Fibroblast of lung (primary cell): ENCODE data around the gene SENP1. TPM values are rescaled to one million over a fixed set of nuclear protein-coding genes. Genes with fewer than 3 reads are reported as not detected.

Experiments
- DNase-seq, 2 donors: peaks; one replicate each; pipeline versions ENCODE4 v3.0.0 to v3.0.0-alpha.2; 2010; ENCODE audit warnings: low read depth in 2 of 2
- H2AFZ ChIP-seq: 2 replicates; pipeline ENCODE4 v1.5.1; 2012; ENCODE audit warnings: low read length, control low read depth, inconsistent platforms
- H3K27ac ChIP-seq: 2 replicates; pipeline ENCODE4 v1.5.1; 2011; ENCODE audit warnings: low read length, control low read depth; ENCODE audit not compliant: insufficient read depth
- H3K27me3 ChIP-seq: 2 replicates; pipeline ENCODE4 v1.5.1; 2011; ENCODE audit warnings: mild to moderate bottlenecking, low read length; ENCODE audit not compliant: control insufficient read depth, insufficient read depth
- H3K36me3 ChIP-seq: 2 replicates; pipeline ENCODE4 v1.5.1; 2011; ENCODE audit warnings: low read length; ENCODE audit not compliant: control insufficient read depth, insufficient read depth
- H3K4me1 ChIP-seq: 2 replicates; pipeline ENCODE4 v1.5.1; 2011; ENCODE audit warnings: low read length; ENCODE audit not compliant: control insufficient read depth, insufficient read depth; ENCODE audit errors: extremely low read depth
- H3K4me2 ChIP-seq: 2 replicates; pipeline ENCODE4 v1.5.1; 2011; ENCODE audit warnings: low read length, control low read depth; ENCODE audit not compliant: insufficient read depth; ENCODE audit errors: extremely low read depth
- H3K4me3 ChIP-seq, 4 experiments: fragments of 200-600 bp in 1 of 4; sonication (generic) in 1 of 4; replicated peaks in 1 of 4; 2 replicates each; pipeline ENCODE4 v1.5.1; 2011 to 2016; ENCODE audit warnings: low read length in 4 of 4, low read depth in 3 of 4, mild to moderate bottlenecking in 3 of 4, control low read depth in 2 of 4, inconsistent platforms in 1 of 4, mixed read lengths in 1 of 4; ENCODE audit not compliant: insufficient read depth in 1 of 4; ENCODE audit errors: control extremely low read depth in 1 of 4
- H3K79me2 ChIP-seq: 2 replicates; pipeline ENCODE4 v1.5.1; 2012; ENCODE audit warnings: mild to moderate bottlenecking, low read length, inconsistent platforms; ENCODE audit not compliant: control insufficient read depth, insufficient read depth
- H3K9ac ChIP-seq: 2 replicates; pipeline ENCODE4 v1.5.1; 2011; ENCODE audit warnings: mild to moderate bottlenecking, low read length, control low read depth; ENCODE audit not compliant: insufficient read depth
- H3K9me3 ChIP-seq: 2 replicates; pipeline ENCODE4 v1.5.1; 2012; ENCODE audit warnings: low read depth, low read length; ENCODE audit not compliant: control insufficient read depth, insufficient read depth
- H4K20me1 ChIP-seq: 2 replicates; pipeline ENCODE4 v1.5.1; 2011; ENCODE audit warnings: low read length; ENCODE audit not compliant: control insufficient read depth, insufficient read depth; ENCODE audit errors: extremely low read depth
- CTCF ChIP-seq, 2 donors: IDR thresholded peaks in 1 of 2; conservative IDR thresholded peaks in 1 of 2; 1 replicate in 1 of 2; 2 replicates in 1 of 2; pipeline ENCODE4 v1.5.1; 2011 to 2012; ENCODE audit warnings: low read length in 2 of 2, control low read depth in 1 of 2, inconsistent platforms in 1 of 2, low read depth in 1 of 2, mild to moderate bottlenecking in 1 of 2
- EZH2 ChIP-seq: IDR thresholded peaks from 2 replicates; pipeline ENCODE4 v1.5.1; 2012; ENCODE audit warnings: low read length, control low read depth, mild to moderate bottlenecking; ENCODE audit errors: missing control alignments
- polyA plus RNA-seq, 2 donors: library from polyadenylated mRNA; depleted of rRNA in 1 of 2; stranded (reverse) in 1 of 2; unstranded in 1 of 2; fragments of >200 nt; gene quantifications; 2 replicates each; pipeline ENCODE4 v1.2.1, GENCODE V29; 2011 to 2012; ENCODE audit warnings: missing spikeins in 1 of 2
- total RNA-seq: library from RNA; depleted of rRNA; stranded (reverse); fragments of >200 nt; gene quantifications from 2 replicates; pipeline ENCODE4 v1.2.1, GENCODE V29; 2014

The SENP1 gene
- total and polyA plus RNA-seq, 2 donors (not counting 1 experiment from before 2014, with no cell fraction given), result 14.7 to 17.9 TPM

GRCh38 chr12:48104531-48104930 lies 1.3 kb downstream of the SENP1 start:
- Histone ChIP-seq H4K20me1 (no peaks in the 10 kb centered on the region), H3K4me1 (peaks cover 4% of the 10 kb centered on the region), H3K27ac (no peak overlapping the region), H2AFZ (no peak overlapping the region), H3K4me3 (peak overlapping the region; percentile 61 to 81 (median 70)), H3K27me3 (no peaks in the 10 kb centered on the region), H3K79me2 (peaks cover 41% of the 10 kb centered on the region), H3K36me3 (no peaks in the 10 kb centered on the region), H3K9me3 (no peaks in the 10 kb centered on the region), H3K4me2 (peak overlapping the region; percentile 92), H3K9ac (no peak overlapping the region)
- DNase-seq, result no peak
- TF ChIP-seq EZH2, result no peak
- no peak for TF ChIP-seq CTCF (conservative IDR thresholded peaks at IDR 0.05 in 1 of 2, IDR thresholded peaks at IDR 0.05 in 1 of 2; ENCODE audit: low read depth in 1 of 2, low read length in 2 of 2)

- DNase-seq, result peak in 1 of 2 donors; percentile 38
- no peak overlapping the region for H3K4me2 ChIP-seq
- no peak overlapping the region for H2AFZ ChIP-seq
- H3K9ac ChIP-seq, result no peak overlapping the region
- no peaks in the 10 kb centered on the region for H3K9me3 ChIP-seq
- no peaks in the 10 kb centered on the region for H4K20me1 ChIP-seq
- no peaks in the 10 kb centered on the region for H3K4me1 ChIP-seq
- no peak for TF ChIP-seq EZH2
- TF ChIP-seq CTCF (conservative IDR thresholded peaks at IDR 0.05 in 1 of 2, IDR thresholded peaks at IDR 0.05 in 1 of 2; ENCODE audit: low read depth in 1 of 2, low read length in 2 of 2), result no peak
- H3K4me3 ChIP-seq, result no peak overlapping the region
- H3K27me3 ChIP-seq, result no peaks in the 10 kb centered on the region
- peaks cover 2% of the 10 kb centered on the region for H3K36me3 ChIP-seq
- H3K27ac ChIP-seq, result no peak overlapping the region
- H3K79me2 ChIP-seq, result no peaks in the 10 kb centered on the region
These were observed 13.3 kb downstream of the SENP1 start for GRCh38 chr12:48092611-48093010.

GRCh38 chr12:48086327-48086726 lies 19.6 kb downstream of the SENP1 start:
- Histone ChIP-seq H3K9ac (no peak overlapping the region), H3K79me2 (no peaks in the 10 kb centered on the region), H3K4me1 (no peaks in the 10 kb centered on the region), H4K20me1 (no peaks in the 10 kb centered on the region), H3K27ac (no peak overlapping the region), H3K27me3 (no peaks in the 10 kb centered on the region), H3K36me3 (peaks cover 8% of the 10 kb centered on the region), H3K9me3 (no peaks in the 10 kb centered on the region), H3K4me3 (no peak overlapping the region), H2AFZ (no peak overlapping the region), H3K4me2 (no peak overlapping the region)
- TF ChIP-seq CTCF (conservative IDR thresholded peaks at IDR 0.05 in 1 of 2, IDR thresholded peaks at IDR 0.05 in 1 of 2; ENCODE audit: low read depth in 1 of 2, low read length in 2 of 2) (no peak), EZH2 (no peak)
- DNase-seq, result no peak
